SH-SY5Y (cell line): ENCODE measurements around the gene ARHGAP42.

Source experiments
- GATA2 ChIP-seq: IDR thresholded peaks from 2 replicates; pipeline ENCODE4 v1.6.1; 2011; ENCODE audit warnings: mild to moderate bottlenecking, low read depth, low read length
- GATA3 ChIP-seq: IDR thresholded peaks from 2 replicates; pipeline ENCODE4 v1.6.1; 2011; ENCODE audit warnings: low read depth, mild to moderate bottlenecking, low read length, moderate library complexity

DNA sequence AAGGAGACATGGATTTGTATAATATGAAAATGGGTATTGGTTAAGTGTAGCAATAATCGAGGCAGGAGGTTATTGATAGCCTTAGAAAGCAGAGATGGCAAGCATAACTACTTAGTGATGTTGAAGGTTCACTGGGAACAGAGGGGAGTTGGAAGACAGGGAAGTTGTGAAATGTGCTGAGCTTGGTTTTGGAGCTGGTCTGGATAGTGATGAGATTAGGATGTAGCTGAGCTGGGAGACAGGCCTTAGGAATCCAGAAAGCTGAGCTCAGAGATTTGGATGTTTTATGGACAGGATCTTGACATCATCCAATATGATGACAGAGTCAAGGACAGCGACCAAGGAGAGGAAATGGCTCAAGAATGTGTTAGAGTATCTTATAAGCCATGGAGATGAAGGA is 113.1 kb downstream of the ARHGAP42 start:
- no peak for TF ChIP-seq GATA2
- TF ChIP-seq GATA3, result no peak
